Neutrophil (primary cell): ENCODE data around the gene KAT6B.

Source experiments
- H3K27ac ChIP-seq: fragments of 200-600 bp; sonication (generic); 2 replicates; pipeline ENCODE4 v1.5.1; 2016; ENCODE audit warnings: mild to moderate bottlenecking, moderate library complexity
- H3K27me3 ChIP-seq: fragments of 200-600 bp; sonication (generic); 2 replicates; pipeline ENCODE4 v1.6.0; 2016; ENCODE audit warnings: mild to moderate bottlenecking
- H3K36me3 ChIP-seq: fragments of 200-600 bp; sonication (generic); 2 replicates; pipeline ENCODE4 v1.5.1; 2017
- H3K4me1 ChIP-seq, 2 experiments: fragments of 200-600 bp in 1 of 2; sonication (generic) in 1 of 2; 1 replicate in 1 of 2; 2 replicates in 1 of 2; pipeline versions ENCODE4 v1.5.1 to v1.6.1; 2013 to 2016; ENCODE audit warnings: low read depth in 1 of 2, low read length in 1 of 2, mild to moderate bottlenecking in 1 of 2, moderate library complexity in 1 of 2; ENCODE audit not compliant: control insufficient read depth in 1 of 2, insufficient read depth in 1 of 2
- H3K4me3 ChIP-seq, 2 experiments: fragments of 200-600 bp in 1 of 2; sonication (generic) in 1 of 2; 1 replicate in 1 of 2; 2 replicates in 1 of 2; pipeline ENCODE4 v1.5.1; 2013 to 2016; ENCODE audit warnings: low read depth in 1 of 2, low read length in 1 of 2, mild to moderate bottlenecking in 1 of 2, moderate library complexity in 1 of 2
- H3K9me3 ChIP-seq: fragments of 200-600 bp; sonication (generic); 2 replicates; pipeline ENCODE4 v1.5.1; 2016
- TF ChIP-seq, protein P1 (sequence below): fragments of 200-600 bp; sonication (generic); IDR thresholded peaks from 2 replicates; pipeline ENCODE4 v1.5.1; 2016; ENCODE audit warnings: antibody characterized with exemption

Gene KAT6B

DNA sequence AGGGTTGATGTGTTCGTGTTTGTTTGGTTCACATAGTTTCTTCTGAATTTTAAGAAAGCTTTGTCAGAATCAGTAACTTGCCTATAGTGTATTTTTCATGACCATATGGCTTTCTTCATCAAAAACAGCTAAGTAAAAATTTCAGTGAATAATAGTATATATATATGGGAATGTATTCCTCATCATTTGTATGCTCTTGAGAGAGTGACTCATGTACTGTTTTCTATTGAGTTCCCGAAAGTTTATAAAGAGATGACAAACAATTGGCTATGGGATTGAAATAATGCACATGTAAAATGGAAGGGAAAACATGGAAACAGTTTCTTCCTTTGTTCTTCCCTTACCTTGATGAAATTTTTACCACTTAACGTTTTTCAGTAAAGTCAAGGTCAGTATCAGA, 56.4 kb downstream of the KAT6B start:
- Histone ChIP-seq H3K36me3 (no peaks in the 10 kb centered on the region), H3K4me1 (peaks cover 4 to 7% of the 10 kb centered on the region in 2 experiments), H3K9me3 (no peaks in the 10 kb centered on the region), H3K27ac (no peak overlapping the region), H3K4me3 (no peak overlapping the region), H3K27me3 (no peaks in the 10 kb centered on the region)
- TF ChIP-seq, protein P1, sequence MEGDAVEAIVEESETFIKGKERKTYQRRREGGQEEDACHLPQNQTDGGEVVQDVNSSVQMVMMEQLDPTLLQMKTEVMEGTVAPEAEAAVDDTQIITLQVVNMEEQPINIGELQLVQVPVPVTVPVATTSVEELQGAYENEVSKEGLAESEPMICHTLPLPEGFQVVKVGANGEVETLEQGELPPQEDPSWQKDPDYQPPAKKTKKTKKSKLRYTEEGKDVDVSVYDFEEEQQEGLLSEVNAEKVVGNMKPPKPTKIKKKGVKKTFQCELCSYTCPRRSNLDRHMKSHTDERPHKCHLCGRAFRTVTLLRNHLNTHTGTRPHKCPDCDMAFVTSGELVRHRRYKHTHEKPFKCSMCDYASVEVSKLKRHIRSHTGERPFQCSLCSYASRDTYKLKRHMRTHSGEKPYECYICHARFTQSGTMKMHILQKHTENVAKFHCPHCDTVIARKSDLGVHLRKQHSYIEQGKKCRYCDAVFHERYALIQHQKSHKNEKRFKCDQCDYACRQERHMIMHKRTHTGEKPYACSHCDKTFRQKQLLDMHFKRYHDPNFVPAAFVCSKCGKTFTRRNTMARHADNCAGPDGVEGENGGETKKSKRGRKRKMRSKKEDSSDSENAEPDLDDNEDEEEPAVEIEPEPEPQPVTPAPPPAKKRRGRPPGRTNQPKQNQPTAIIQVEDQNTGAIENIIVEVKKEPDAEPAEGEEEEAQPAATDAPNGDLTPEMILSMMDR, result no peak

DNA sequence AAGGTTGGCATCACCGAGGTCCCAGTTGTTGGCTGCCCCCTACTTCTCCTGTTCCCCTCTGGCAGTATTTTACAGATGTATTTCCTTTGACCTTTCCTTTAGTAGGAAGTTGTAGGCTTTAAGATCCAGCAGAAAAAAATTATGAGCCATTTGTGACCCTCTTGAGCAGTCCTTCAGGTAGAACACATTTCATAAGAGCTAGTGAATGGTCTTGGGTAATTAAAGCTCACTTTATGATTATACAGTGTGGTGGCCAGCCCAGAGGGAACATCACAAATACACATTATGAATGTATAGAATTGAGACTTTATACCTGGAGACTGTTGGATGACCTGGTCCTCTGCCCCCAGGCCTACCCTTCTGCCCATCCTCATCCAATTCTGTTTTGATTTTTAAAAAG, 57.0 kb downstream of the KAT6B start:
- TF ChIP-seq, protein P1, result no peak
- Histone ChIP-seq H3K27ac (no peak overlapping the region), H3K4me1 (peaks cover 4 to 9% of the 10 kb centered on the region in 2 experiments), H3K4me3 (no peak overlapping the region), H3K36me3 (no peaks in the 10 kb centered on the region), H3K9me3 (no peaks in the 10 kb centered on the region), H3K27me3 (no peaks in the 10 kb centered on the region)

DNA sequence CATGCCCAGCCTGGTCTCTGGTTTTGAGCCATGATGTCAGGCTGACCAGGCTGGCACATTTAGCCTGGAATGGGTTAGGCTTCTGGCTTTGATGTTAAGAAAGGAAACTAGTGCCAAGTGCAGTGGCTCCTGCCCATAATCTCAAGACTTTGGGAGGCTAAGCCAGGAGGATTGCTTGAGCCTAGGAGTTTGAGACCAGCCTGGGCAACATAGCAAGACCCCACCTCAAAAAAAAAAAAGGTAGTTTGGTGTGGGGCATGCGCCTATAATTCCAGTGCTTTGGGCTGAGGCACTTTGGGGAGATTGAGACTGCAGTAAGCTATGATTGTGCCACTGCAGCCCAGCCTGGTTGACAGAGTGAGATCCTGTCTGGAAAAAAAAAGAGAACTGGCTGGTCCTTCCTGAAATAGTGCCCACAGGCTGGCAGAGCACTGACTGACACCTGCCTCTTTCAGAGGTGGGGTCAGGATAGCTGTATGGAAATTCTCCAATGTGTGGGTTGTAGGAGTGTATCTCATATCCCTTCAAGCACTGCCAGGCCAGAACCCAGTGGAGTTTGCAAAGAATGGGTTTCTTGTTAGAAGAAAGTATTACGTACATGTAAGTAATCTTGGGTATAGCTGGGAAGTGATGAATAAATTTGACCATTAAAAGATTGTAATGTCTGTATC, 61.3 kb downstream of the KAT6B start:
- TF ChIP-seq, protein P1, result no peak
- H3K4me1 ChIP-seq, result peaks cover 4 to 9% of the 10 kb centered on the region in 2 experiments
- no peak overlapping the region for H3K27ac ChIP-seq
- no peaks in the 10 kb centered on the region for H3K9me3 ChIP-seq
- no peaks in the 10 kb centered on the region for H3K36me3 ChIP-seq
- no peak overlapping the region for H3K4me3 ChIP-seq
- no peaks in the 10 kb centered on the region for H3K27me3 ChIP-seq

DNA sequence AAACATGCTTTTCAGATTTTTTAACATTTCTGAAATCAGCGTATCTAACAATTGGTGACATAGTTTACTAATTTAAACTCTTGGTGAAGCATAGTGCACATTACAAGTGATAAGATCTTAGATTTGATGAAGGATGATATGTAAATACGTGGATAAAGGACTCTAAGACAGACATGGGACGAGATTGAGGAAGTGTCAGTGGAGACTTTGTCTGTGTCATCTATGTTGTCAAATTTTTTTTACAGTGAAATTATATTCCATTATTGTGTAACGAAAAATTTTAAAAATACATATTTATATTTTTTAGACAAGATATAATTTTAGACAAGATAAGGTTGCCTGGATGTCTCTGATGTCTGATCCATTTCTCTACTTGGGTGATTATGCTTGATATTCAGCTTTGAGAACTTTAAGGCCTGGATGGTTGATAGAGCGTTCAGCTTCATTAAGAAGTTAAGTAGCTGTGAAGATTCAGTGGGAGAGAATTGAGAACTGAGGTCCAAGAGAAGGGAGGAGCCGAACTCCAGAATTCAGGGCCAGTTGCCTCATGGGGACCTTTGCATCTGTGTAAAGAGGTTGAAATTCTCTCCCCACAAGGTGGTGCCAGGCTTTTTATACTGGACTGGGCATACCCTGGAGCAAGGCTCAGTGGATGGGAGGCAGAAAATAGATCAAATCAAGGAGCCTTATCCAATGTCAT, 62.7 kb downstream of the KAT6B start:
- H3K36me3 ChIP-seq, result no peaks in the 10 kb centered on the region
- no peak overlapping the region for H3K4me3 ChIP-seq
- peaks cover 4 to 9% of the 10 kb centered on the region in 2 experiments for H3K4me1 ChIP-seq

DNA sequence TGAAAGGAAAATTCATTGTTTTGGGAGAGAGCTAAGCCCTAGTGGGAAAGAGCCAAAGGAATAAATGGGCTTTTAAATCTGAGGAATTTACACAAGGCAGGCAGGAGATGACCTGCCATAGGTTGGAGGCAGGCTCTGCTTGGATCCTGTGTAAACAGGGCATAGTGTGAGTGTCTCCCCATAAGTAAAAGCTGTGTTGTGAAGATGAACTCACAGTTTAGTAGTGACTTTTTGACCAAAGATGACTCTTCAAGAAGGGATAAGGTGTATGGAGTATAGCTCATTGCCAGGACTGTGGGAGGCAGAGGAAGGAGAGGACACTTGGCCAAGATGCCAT, 63.2 kb downstream of the KAT6B start:
- Histone ChIP-seq H3K27ac (no peak overlapping the region), H3K4me3 (no peak overlapping the region)

More for the DNA sequence above, 62.7 kb downstream of the KAT6B start:
- no peaks in the 10 kb centered on the region for H3K27me3 ChIP-seq
- no peak overlapping the region for H3K27ac ChIP-seq
- no peaks in the 10 kb centered on the region for H3K9me3 ChIP-seq
- TF ChIP-seq, protein P1, result no peak

More for the DNA sequence above, 63.2 kb downstream of the KAT6B start:
- Histone ChIP-seq H3K9me3 (no peaks in the 10 kb centered on the region), H3K36me3 (no peaks in the 10 kb centered on the region), H3K27me3 (no peaks in the 10 kb centered on the region), H3K4me1 (peaks cover 4 to 9% of the 10 kb centered on the region in 2 experiments)
- TF ChIP-seq, protein P1, result no peak
